GM12874 (cell line): Measurements from ENCODE around the gene AKR1B15.

Source experiments
- CTCF ChIP-seq: IDR thresholded peaks from 2 replicates; pipeline ENCODE4 v1.5.1; 2011; ENCODE audit warnings: low read depth, mild to moderate bottlenecking, control low read depth, low read length, moderate library complexity; ENCODE audit not compliant: insufficient read depth

AKR1B15 gene

DNA sequence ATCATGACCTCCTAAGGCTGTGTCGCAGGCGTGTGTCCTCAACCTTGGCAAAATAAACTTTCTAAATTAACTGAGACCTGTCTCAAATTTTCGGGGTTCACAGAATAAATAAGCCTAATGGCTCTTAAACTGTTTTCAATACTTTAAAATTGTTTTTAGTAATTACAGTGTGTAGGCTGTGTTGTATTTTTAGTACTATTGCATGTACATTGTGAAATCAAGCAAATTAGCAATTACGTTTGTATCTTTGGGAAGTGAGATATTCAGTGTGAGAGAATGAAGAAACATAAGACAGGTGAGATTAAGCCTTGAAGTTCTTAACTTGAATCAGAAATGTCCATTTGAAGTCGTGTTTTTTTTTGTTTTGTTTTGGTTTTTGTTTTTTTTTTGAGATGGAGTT, 26.3 kb upstream of the AKR1B15 start:
- no peak for TF ChIP-seq CTCF

DNA sequence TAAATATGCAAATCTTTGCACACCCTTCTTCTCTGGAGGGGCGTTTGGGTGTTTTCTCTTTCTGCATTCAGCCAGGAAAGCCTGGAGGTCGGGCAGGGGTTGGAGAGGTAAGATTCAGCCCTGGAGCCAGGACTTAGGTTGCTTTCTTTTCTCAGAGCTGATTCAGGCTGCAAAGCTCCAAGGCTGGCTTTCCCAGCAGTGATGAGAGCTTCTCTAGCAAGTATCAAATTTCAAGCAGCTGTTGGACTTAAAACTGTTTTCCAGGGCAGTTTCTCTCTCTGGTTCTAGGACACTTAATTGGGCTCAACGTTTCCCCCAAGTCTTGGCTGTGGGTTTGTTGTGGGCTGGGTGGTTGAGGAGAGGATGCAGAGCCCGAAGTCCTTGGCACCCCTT, 20.9 kb upstream of the AKR1B15 start:
- TF ChIP-seq CTCF: no peak

DNA sequence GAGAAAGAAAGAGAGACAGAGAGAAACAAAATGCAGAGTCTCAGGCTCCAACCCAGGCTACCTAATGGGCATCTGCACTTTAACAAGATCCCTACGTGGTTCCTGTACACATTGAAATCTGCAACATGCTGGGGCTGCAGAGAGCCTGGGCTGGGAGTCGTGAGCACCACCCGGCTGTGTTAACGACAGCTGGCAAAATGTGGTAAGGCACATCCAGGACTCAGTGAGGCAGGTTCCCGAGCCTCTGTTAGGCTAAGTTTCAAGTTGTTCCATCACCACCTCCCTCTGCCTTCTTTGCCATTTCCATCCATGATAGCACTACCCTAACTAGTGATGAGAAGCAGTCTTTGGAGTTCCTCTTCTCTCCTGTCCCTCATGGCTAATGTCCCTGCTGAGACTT, 20.2 kb upstream of the AKR1B15 start:
- TF ChIP-seq CTCF: no peak

- TF ChIP-seq CTCF: no peak
These were observed 18.4 kb upstream of the AKR1B15 start for GRCh38 chr7:134530460-134530859.

DNA sequence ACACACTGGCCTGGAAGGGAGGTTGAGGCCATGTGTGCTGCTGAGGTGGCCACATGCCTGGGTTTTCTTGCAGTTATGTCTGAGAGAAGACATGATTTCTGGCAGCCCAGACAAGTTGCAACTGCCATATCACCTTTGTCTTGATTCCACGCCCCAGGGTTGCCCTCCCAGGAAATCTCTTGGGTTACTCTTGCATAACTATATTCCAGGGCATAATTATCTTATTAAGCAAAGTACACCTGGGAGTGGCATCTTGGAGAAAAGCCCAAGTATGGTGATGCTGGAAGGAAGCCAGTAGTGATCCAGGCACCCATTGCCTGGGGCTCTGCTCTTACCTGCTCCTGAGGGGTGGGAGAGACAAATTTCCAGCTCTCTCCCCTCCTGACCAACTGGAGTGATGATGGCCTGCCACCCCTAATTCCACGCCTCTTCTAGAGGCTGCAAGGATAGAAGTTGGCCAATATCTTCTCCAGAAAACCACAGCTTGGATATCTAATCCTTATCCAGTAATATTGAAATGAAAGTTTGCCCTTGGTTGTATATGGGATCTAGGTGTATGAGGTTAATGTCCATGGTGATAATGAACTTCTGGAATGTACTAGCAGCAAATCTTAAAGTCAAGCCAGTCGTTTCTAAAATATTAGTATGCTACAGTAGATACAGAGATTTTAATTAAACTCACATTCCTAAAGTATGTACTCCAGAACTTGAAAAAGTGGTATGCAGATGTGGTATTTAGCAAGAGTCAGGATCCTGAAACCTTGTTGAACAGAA, 16.5 kb upstream of the AKR1B15 start:
- TF ChIP-seq CTCF: no peak

- TF ChIP-seq CTCF: no peak
These were observed 16.0 kb upstream of the AKR1B15 start for GRCh38 chr7:134532954-134533218.

DNA sequence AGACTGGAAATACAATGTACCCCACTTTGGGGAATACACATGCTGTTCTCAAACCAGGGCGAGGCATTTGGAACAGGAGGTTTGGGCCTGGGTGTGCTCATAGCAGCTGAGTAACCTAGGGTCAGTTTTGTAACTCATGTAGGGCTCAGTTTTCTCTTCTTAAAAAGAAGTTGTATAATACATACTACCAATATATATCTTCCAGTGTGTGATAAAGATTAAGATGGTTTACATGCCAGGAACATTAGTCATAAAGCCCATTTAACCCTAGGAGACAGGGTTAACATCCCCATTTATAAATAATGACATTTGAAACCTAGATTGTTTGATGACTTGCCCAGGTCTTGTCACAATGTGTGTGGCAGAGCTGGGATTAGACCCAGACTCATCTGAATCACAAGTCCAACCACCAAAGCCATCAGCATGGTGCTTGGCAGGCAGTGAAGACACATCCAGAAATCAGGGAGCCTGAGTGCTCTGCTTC, 15.6 kb upstream of the AKR1B15 start:
- TF ChIP-seq CTCF: no peak
